ENCODE data around the gene EPB42.
A peak's percentile ranks its signal among the peaks of the same experiment; 100 is the strongest.

The EPB42 gene

GRCh38 chr15:43189296-43189695 is 31.5 kb downstream of the EPB42 start:
- POLR2A ChIA-PET, result no interaction called here
- H3K36me3 ChIP-seq (ENCODE audit: control insufficient read depth in 2 of 2, insufficient read depth in 1 of 2, low read length in 2 of 2), result peaks cover 26 to 60% of the 10 kb centered on the region in 2 experiments
- CTCF ChIA-PET, result no interaction called here
- no peak overlapping the region for H3K27ac ChIP-seq (ENCODE audit: extremely low read depth, low read depth, low read length)
- peaks cover 3% of the 10 kb centered on the region; the same call in 1 of the 2 replicates for H3K4me1 ChIP-seq (ENCODE audit: control insufficient read depth, insufficient read depth, low read length)
- no peak overlapping the region for H3K4me3 ChIP-seq (ENCODE audit: low read depth, low read length)
- H3K9me3 ChIP-seq (ENCODE audit: control insufficient read depth, insufficient read depth, low read depth, low read length), result no peaks in the 10 kb centered on the region
- no peak for TF ChIP-seq ZBTB10 (tag by site-specific recombination; IDR thresholded peaks at IDR 0.05)

GRCh38 chr15:43187544-43188155 is 33.2 kb downstream of the EPB42 start:
- ChIA-PET CTCF (interaction anchor here (0.6 to 1.4 kb wide), 2 partner anchors 27 to 36 kb away, joined by 4 to 7 read pairs; no protein-coding TSS in a partner anchor), POLR2A (no interaction called here)
- Histone ChIP-seq H3K27ac (ENCODE audit: extremely low read depth, low read depth, low read length) (no peak overlapping the region), H3K9me3 (ENCODE audit: control insufficient read depth, insufficient read depth, low read depth, low read length) (no peaks in the 10 kb centered on the region), H3K36me3 (ENCODE audit: control insufficient read depth in 2 of 2, insufficient read depth in 1 of 2, low read length in 2 of 2) (peaks cover 13 to 59% of the 10 kb centered on the region in 2 experiments), H3K4me3 (ENCODE audit: low read depth, low read length) (no peak overlapping the region), H3K4me1 (ENCODE audit: control insufficient read depth, insufficient read depth, low read length) (peaks cover 3% of the 10 kb centered on the region; the same call in 1 of the 2 replicates)
- TF ChIP-seq SP7 (tag by site-specific recombination; IDR thresholded peaks at IDR 0.05) (no peak), ZNF654 (tag by site-specific recombination; IDR thresholded peaks at IDR 0.05; ENCODE audit: low read depth) (peak; percentile 29)

GRCh38 chr15:43186003-43186353 is 34.8 kb downstream of the EPB42 start:
- Histone ChIP-seq H3K4me3 (ENCODE audit: low read depth, low read length) (peak overlapping the region; percentile 91), H3K9me3 (ENCODE audit: control insufficient read depth, insufficient read depth, low read depth, low read length) (no peaks in the 10 kb centered on the region), H3K36me3 (ENCODE audit: control insufficient read depth in 2 of 2, insufficient read depth in 1 of 2, low read length in 2 of 2) (peaks cover 7 to 46% of the 10 kb centered on the region in 2 experiments; a peak in 2 of 3 replicates), H3K27ac (ENCODE audit: extremely low read depth, low read depth, low read length) (peak overlapping the region; percentile 59; the same call in 1 of the 2 replicates), H3K4me1 (ENCODE audit: control insufficient read depth, insufficient read depth, low read length) (peaks cover 3% of the 10 kb centered on the region; the same call in 1 of the 2 replicates)
- POLR2A ChIA-PET, result no interaction called here
- CTCF ChIA-PET, result interaction anchor here (0.9 to 1.9 kb wide), 8 partner anchors 9 to 135 kb away, joined by 3 to 13 read pairs (median 4); no protein-coding TSS in a partner anchor
- TF ChIP-seq ZBTB20 (tag by site-specific recombination; IDR thresholded peaks at IDR 0.05), result no peak
- no peak for TF ChIP-seq ZNF621 (tag by site-specific recombination; IDR thresholded peaks at IDR 0.05)
- TF ChIP-seq ZNF549 (tag by site-specific recombination; IDR thresholded peaks at IDR 0.05), result no peak
- peak; percentile 38 for TF ChIP-seq GLIS2 (tag by site-specific recombination; IDR thresholded peaks at IDR 0.05)
- no peak for TF ChIP-seq ZNF426 (tag by site-specific recombination; IDR thresholded peaks at IDR 0.05)
- TF ChIP-seq PRDM10 (tag by site-specific recombination; IDR thresholded peaks at IDR 0.05), result peak; percentile 48; the same call in 1 of the 2 replicates
- no peak for TF ChIP-seq ZNF626 (tag by site-specific recombination; IDR thresholded peaks at IDR 0.05)
- TF ChIP-seq SCRT2 (tag by site-specific recombination; IDR thresholded peaks at IDR 0.05), result 0 out of 2 replicates have a peak, but pooled peaks have one; percentile 52
- peak; percentile 44; the same call in 1 of the 2 replicates for TF ChIP-seq PATZ1 (tag by site-specific recombination; IDR thresholded peaks at IDR 0.05)
- TF ChIP-seq ZNF324 (tag by site-specific recombination; IDR thresholded peaks at IDR 0.05), result no peak
- TF ChIP-seq ZNF660 (tag by site-specific recombination; IDR thresholded peaks at IDR 0.05), result no peak
- no peak for TF ChIP-seq MEIS1 (CRISPR knock-in tag; IDR thresholded peaks at IDR 0.05; ENCODE audit: borderline replicate concordance)
- TF ChIP-seq ZNF521 (tag by site-specific recombination; IDR thresholded peaks at IDR 0.05), result no peak
- no peak for TF ChIP-seq ZNF121 (tag by site-specific recombination; IDR thresholded peaks at IDR 0.05)
- TF ChIP-seq ZBTB26 (tag by site-specific recombination; optimal IDR thresholded peaks at IDR 0.05), result no peak
- no peak for TF ChIP-seq ZNF645 (tag by site-specific recombination; IDR thresholded peaks at IDR 0.05)
- no peak for TF ChIP-seq GLI2 (tag by site-specific recombination; IDR thresholded peaks at IDR 0.05; ENCODE audit: borderline replicate concordance, low read depth)
